Measurements from ENCODE around the gene CHST3.
"Not testable (repeated sequence)": the region's sequence is repeated elsewhere in the genome, so short reads cannot be mapped to it uniquely, and the experiment has no call there.

The CHST3 gene, protein sequence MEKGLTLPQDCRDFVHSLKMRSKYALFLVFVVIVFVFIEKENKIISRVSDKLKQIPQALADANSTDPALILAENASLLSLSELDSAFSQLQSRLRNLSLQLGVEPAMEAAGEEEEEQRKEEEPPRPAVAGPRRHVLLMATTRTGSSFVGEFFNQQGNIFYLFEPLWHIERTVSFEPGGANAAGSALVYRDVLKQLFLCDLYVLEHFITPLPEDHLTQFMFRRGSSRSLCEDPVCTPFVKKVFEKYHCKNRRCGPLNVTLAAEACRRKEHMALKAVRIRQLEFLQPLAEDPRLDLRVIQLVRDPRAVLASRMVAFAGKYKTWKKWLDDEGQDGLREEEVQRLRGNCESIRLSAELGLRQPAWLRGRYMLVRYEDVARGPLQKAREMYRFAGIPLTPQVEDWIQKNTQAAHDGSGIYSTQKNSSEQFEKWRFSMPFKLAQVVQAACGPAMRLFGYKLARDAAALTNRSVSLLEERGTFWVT

DNA sequence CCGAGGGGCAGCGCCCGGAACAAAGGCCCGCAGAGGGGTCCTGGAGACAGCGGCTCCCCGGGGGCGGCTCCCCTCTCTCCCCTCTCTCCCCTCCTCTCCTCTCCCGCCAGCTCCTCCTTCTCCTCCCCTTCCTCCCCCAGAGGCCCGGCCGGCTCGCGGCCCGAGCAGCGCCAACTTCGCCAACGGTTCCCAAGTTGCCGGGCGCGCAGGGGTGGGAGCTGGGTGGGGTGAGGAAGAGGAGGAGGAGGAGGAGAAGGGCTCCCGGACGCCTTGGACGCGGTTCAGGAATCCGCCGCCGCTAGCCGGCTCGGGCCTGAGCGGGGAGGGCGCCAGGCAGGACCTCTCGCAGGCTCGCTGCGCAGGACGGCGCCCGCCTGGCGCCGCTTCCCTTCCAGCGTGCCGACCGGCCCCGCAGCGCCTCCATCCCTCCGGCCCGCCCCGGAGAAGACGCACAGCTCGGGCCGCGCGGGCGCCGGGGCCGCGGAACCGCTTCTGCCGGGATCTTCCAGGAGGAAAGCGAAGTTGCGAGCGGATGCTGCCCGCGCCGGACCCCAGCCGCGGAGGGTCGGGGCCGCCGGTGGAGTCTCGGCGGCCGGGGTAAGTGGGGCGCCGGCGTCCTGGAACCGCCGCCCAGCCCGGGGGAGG, at the start of gene CHST3:
TSS of gene CHST3 (plus strand) at position 298 of the 645 bp plus-strand sequence. CDS start 41,448 bp downstream, outside the sequence.
- no peak for DNase-seq

DNA sequence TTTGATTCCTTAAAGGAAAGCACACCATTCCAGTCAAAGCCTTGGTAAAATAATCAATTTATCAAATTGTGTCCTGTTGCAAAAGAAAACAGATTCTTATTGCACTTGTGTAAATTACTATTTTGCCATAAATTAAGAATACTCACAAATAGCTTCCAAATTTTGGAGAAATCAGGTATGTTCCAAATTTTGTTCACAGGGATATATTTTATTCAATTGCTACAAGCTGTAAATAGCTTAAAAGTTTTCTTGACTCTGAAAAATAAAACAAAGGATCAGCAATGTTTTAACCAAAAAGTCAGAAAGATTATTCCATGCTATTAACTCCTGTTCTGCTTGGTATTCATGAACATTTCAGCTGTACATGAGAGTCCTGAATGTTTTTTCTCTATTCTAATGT, 47.4 kb upstream of the CHST3 start:
- DNase-seq, result no peak

DNA sequence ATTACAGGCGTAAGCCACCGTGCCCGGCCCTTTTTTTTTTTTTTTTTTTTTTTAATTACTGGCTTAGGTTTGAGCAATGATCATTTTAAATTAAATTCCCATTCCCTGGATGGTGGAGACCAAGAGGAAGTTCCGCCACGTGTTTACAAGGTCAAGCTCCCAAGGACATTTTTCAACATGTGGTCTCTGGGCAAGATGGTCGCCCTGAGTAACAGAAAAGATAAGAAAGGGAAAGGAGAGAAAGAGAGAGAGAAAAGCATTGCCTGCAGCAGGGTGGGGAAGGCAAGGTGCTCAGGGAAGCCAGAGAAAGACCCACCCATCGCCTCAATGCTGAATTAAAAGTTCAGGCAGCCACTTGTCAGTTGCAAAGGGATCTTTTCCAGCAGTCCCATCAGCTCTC, 45.2 kb upstream of the CHST3 start:
- DNase-seq, result no peak

GRCh38 chr10:71919956-71920539, 44.1 kb upstream of the CHST3 start:
- DNase-seq, result not testable (repeated sequence)

DNA sequence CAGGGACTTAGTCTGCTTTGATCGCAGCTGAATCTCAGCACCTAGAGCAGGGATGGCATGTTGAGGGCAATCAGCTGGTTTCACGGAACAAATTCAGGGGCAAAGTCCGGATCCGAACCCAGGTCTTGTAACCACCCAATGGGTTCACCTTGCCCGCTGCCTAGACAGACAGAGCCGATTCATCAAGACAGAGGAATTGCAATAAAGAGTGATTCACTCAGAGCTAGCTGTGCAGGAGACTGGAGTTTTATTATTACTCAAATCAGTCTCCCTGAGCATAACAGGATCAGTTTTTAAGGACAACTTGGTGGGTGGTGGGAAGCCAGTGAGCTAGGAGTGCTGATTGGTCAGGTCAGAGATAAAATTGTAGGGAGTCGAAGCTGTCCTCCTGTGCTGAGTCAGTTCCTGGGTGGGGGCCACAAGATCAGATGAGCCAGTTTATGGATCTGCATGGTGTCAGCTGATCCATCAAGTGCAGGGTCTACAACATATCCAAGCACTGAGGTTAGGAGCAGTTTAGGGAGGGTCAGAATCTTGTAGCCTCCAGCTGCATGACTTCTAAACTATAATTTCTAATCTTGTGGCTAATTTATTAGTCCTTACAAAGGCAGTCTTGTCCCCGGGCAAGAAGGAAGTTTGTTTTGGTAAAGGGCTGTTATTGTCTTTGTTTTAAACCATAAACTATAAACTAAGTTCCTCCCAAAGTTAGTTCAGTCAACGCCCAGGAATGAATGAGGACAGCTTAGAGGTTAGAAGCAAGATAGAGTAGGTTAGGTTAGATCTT, 43.5 kb upstream of the CHST3 start:
- no peak for DNase-seq

- no peak for DNase-seq
Observed at GRCh38 chr10:71921324-71922027, 42.7 kb upstream of the CHST3 start.

- no peak for DNase-seq
Observed at GRCh38 chr10:71923138-71923692, 41.0 kb upstream of the CHST3 start.

DNA sequence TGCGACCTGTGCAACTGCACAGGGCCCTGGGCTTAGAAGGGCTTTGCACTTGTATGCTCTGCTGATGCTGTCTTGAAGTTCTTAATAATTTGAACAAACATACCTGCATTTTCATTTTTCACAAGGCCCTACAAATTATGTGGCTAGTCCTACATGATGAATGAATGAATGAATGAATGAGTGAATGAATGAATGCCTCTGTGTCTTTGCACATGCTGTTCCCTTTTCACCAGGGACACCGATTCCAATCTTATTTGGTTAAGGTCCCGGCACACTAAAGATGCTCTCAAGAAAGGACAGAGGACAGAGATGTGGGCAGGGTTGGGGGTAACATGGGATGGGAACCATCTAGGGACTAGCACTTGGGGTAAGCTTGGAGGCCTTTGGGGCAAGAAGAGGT, 39.4 kb upstream of the CHST3 start:
- DNase-seq, result no peak

GRCh38 chr10:71927159-71927558, 37.0 kb upstream of the CHST3 start:
- DNase-seq, result no peak

GRCh38 chr10:71927776-71928592, 36.2 kb upstream of the CHST3 start:
- no peak for DNase-seq

- no peak for DNase-seq
Observed at GRCh38 chr10:71931295-71931694, 32.9 kb upstream of the CHST3 start.

DNA sequence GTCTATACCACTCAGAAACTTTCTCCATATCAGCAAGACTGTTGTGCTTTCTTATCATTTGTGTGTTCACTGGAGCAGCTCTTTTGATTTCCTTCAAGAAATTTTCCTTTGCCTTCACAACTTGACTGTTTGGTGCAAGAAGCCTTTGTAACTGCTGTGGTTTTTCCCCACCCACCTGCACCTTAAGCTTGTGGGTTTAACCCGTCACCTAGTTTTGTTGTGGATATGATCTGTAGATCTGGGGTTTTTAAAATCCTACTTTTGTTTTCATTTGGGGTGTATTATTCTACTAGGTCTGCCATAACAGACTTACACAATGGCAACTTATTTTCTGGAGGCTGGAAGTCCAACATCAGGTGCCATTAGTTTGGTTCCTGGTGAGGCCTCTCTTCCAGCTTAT, 30.5 kb upstream of the CHST3 start:
- no peak for DNase-seq

DNA sequence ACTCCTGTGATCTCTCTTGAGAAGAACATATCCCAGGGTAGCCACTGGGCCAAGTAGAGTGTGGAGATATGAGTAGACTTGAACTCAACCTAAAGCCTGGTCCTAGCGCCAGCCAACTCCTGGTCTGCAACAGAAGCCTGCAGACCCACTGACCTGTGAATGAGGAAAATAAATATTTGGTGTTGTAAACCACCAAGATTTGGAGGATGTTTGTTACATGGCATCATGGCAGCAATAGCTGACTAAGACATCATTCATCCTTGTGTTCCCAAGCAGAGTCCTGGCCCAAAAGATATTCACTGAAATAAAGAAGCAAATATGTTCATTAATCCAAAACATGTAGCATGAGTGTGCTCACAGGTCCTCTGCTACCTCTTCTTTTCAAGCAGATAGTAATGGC, 26.0 kb upstream of the CHST3 start:
- no peak for DNase-seq

- no peak for DNase-seq
Observed at GRCh38 chr10:71939304-71939703, 24.9 kb upstream of the CHST3 start.

DNA sequence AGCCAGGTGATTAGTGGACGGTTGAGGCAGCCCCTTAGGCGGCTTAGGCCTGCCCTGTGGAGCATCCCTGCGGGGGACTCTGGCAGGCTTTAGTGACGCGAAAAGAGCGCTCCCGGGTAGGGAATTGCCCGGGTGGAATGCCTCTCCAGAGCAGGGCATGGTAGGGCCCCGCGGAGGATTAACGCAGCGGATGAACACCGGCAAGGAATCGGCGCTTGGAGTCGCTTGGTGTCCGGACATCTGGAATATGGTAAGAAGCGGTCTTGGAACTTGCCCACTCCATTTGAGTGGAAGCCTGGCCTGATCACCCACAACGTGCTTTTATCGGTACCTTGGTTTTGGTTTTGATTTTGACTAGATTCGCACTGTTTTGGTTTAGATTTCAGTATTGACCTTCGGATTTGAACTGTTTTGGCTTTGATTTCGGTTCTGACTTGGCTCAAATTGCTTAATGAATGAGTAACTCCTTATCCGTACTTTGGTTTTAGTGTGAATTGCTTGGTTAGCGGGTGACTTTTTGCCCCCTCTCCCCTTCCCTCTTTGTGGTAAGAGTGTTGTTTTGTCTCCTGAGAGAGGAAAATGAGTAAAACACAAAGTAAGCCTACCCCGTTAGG, 24.2 kb upstream of the CHST3 start:
- no peak for DNase-seq

DNA sequence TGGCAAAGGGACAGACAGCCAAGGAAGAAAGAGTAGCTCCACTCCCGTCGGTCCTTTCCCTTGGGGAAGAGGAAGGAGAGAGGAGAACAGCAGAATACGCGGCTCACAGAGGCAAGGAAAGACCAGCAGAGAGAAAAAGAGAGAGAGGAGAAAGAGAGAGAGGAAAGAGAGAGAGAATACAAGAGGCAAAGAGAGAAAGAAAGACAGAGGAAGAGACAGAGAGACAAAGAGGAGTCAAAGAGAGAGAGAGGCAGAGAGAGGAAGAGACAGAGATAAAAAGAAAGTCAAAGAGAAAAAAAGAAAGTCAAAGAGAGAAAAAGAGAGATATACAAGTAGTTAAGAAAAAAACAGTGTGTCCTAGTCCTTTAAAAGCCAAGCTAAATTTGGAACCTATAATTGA, 23.4 kb upstream of the CHST3 start:
- DNase-seq, result no peak

DNA sequence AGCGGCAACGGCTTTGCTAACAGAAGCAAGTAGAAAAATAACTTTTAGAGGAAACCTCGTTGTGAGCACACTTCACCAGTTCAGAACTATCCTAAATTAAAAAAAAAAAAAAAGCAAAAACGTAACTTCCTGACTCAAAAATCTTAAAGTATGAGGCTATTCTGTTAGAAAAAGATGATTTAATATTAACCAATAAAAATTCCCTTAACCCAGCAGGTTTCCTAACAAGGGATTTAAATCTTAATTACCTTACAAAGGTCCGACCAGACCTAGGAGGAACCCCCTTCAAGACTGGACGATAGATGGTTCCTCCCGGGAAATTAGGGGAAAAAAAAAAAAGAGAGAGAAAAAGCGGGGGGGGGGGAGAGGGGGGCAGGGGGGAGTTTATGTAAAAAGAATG, 22.9 kb upstream of the CHST3 start:
- DNase-seq, result no peak

DNA sequence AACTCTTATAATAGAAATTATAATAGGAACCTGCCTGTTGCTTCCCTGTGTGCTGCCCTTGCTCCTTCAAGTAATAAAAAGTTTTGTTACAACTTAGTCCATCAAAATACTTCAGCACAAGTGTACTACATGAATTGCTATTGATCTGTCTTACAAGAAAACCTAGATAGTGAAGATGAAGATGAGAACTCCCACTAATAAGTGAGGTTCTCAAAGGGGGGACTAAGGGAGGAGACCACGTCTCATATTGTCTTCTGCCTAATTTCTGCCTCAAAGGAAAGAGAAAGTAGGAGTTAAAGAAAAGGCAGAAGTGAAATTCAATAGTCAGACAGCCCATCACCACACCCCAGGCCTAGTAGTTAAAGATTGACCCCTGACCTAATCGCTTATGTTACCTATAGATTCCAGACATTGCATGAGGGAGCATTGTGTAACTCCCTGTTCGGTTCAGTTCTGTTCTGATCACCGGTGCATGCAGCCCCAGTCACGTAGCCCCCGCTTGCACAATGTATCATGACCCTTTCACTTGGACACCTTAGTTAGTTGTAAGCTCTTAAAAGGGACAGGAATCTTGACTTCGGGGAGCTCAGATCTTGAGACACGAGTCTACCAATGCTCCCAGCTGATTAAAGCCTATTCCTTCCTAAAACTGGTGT, 18.2 kb upstream of the CHST3 start:
- no peak for DNase-seq

GRCh38 chr10:71946700-71947099, 17.5 kb upstream of the CHST3 start:
- DNase-seq, result no peak

DNA sequence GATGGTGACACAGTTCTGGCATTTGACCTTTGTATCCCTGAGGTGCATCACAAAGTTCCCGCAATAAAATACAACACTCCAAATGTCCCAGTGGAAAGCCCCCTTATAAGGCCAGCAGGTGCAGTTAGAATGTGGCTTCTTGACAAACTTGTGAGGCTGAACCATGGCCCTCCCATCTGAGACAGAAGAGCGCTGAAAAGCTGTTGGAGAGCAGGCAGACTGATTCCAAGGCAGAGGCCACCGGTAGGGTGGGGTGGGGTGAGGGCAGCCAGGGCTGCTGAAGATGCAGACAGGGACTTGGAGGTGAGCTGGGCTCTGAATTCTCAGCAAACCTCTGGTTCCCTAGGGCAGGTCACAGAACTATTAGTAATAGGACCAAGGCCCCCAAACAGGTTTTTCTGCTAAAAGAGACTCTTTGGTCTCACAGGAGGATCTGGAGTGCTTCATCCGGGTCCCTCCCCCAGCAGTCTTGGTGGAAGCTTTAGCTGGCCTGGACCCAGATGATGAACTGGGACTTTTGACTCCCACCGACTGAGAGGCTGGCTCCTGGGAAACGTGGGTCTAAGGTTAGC, 15.6 kb upstream of the CHST3 start:
- no peak for DNase-seq
